ENCODE results near the gene TMEM255A. TPM values are rescaled to one million over a fixed set of nuclear protein-coding genes. Genes with fewer than 3 reads are reported as not detected.

Gene TMEM255A
- total RNA-seq, 1 experiment from 2014 or later = 0.06 TPM

Other genes with a start within 250 kb of the TMEM255A start
- not detected in 2 replicates for gene RHOXF2B, start 233.8 kb downstream of the TMEM255A start, total RNA-seq (2014; rRNA removed; shearing (Covaris generic))
- gene RHOXF1, start 195.5 kb downstream of the TMEM255A start, total RNA-seq (2014; rRNA removed; shearing (Covaris generic)) = not detected in 2 replicates
- gene RHOXF2, start 152.8 kb downstream of the TMEM255A start, total RNA-seq (2014; rRNA removed; shearing (Covaris generic)) = not detected in 2 replicates
- gene ZBTB33, start 60.6 kb downstream of the TMEM255A start, total RNA-seq (2014; rRNA removed; shearing (Covaris generic)) = 12.7 and 14.8 TPM in 2 replicates
- gene ATP1B4, start 50.6 kb upstream of the TMEM255A start, total RNA-seq (2014; rRNA removed; shearing (Covaris generic)) = not detected in 2 replicates
- 26.8 and 37.0 TPM in 2 replicates for gene LAMP2, start 157.8 kb upstream of the TMEM255A start, total RNA-seq (2014; rRNA removed; shearing (Covaris generic))
- 30.1 and 35.5 TPM in 2 replicates for gene CUL4B, start 249.5 kb upstream of the TMEM255A start, total RNA-seq (2014; rRNA removed; shearing (Covaris generic))

All from Daoy (cell line).